ENCODE results near the gene CCDC91.

CCDC91 gene

DNA sequence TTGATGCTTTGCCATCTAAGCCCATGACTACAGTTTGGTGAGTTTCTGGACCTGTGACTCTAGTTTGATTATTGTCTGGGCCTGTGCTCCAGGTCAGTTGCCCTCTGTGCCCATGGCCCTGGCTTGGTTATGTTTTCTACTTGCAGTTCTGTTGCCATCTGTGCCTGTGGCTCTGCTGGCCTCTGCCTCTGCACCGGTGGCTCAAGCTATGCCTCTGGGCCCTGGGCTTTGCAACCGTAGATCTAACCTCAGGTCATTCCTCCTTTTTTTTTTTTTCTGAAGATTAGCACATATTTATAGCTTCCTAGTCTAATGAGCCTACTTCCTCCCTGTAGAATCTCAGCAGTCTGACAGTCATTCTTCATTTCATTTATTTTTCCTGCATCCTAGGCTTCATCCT lies 161.2 kb downstream of the CCDC91 start:
- Histone ChIP-seq H3K27me3 (replicated peaks; ENCODE audit: control insufficient read depth, insufficient read depth, low read length) (no peaks in the 10 kb centered on the region), H3K4me3 (replicated peaks; ENCODE audit: low read depth, low read length) (no peak overlapping the region), H3K36me3 (ENCODE audit: control insufficient read depth, insufficient read depth, low read length) (no peaks in the 10 kb centered on the region)
- no peak for DNase-seq (ENCODE audit: extremely low read depth, insufficient read length)
- TF ChIP-seq, protein P1, sequence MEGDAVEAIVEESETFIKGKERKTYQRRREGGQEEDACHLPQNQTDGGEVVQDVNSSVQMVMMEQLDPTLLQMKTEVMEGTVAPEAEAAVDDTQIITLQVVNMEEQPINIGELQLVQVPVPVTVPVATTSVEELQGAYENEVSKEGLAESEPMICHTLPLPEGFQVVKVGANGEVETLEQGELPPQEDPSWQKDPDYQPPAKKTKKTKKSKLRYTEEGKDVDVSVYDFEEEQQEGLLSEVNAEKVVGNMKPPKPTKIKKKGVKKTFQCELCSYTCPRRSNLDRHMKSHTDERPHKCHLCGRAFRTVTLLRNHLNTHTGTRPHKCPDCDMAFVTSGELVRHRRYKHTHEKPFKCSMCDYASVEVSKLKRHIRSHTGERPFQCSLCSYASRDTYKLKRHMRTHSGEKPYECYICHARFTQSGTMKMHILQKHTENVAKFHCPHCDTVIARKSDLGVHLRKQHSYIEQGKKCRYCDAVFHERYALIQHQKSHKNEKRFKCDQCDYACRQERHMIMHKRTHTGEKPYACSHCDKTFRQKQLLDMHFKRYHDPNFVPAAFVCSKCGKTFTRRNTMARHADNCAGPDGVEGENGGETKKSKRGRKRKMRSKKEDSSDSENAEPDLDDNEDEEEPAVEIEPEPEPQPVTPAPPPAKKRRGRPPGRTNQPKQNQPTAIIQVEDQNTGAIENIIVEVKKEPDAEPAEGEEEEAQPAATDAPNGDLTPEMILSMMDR (IDR thresholded peaks at IDR 0.05; ENCODE audit: insufficient read depth, low read length, poor library complexity, severe bottlenecking) = no peak

DNA sequence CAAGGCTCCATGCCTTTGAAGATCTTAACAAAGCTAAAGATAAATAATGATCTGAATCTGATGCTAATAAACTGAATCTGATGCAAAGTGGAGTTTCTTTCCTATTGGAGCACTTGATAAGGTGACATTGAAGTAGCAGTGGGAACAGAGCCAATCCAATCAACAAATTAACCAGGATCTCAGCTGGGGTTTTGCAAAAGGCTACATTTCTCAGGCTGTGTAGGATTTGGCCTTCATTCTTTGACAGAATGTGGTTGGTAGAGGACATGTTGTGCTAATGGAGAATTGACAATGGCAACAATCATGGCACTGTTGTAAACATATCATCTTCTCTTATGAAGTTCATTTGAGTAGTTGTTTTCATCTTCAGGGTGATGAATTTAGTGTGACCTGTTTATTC lies 164.9 kb downstream of the CCDC91 start:
- TF ChIP-seq, protein P1 (IDR thresholded peaks at IDR 0.05; ENCODE audit: insufficient read depth, low read length, poor library complexity, severe bottlenecking) = no peak
- no peak for DNase-seq (ENCODE audit: extremely low read depth, insufficient read length)
- Histone ChIP-seq H3K36me3 (ENCODE audit: control insufficient read depth, insufficient read depth, low read length) (no peaks in the 10 kb centered on the region), H3K4me3 (replicated peaks; ENCODE audit: low read depth, low read length) (no peak overlapping the region), H3K27me3 (replicated peaks; ENCODE audit: control insufficient read depth, insufficient read depth, low read length) (no peaks in the 10 kb centered on the region)

GRCh38 chr12:28360253-28360652 lies 170.0 kb downstream of the CCDC91 start:
- H3K4me3 ChIP-seq (replicated peaks; ENCODE audit: low read depth, low read length) = no peak overlapping the region
- TF ChIP-seq, protein P1 (IDR thresholded peaks at IDR 0.05; ENCODE audit: insufficient read depth, low read length, poor library complexity, severe bottlenecking) = no peak
- H3K36me3 ChIP-seq (ENCODE audit: control insufficient read depth, insufficient read depth, low read length) = no peaks in the 10 kb centered on the region
- no peak for DNase-seq (ENCODE audit: extremely low read depth, insufficient read length)
- no peaks in the 10 kb centered on the region for H3K27me3 ChIP-seq (replicated peaks; ENCODE audit: control insufficient read depth, insufficient read depth, low read length)

DNA sequence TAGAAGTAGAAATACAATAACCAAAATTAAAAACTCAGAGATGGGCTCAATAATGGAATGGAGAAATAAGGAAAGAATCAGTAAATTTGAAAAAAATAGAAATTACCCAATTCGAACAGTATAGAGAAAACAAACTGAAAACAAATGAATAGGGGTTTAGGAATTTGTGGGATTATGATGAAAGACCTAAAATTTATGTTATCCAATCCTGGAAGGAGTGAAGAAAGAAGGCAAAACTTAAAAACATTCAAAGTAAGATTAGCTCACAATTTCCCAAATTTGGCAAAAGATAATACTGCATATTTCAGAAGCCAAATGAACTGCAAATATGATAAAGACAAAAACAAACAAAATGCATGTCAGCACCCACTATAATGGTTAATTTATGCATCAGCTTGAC lies 177.1 kb downstream of the CCDC91 start:
- Histone ChIP-seq H3K4me3 (replicated peaks; ENCODE audit: low read depth, low read length) (no peak overlapping the region), H3K27me3 (replicated peaks; ENCODE audit: control insufficient read depth, insufficient read depth, low read length) (no peaks in the 10 kb centered on the region), H3K36me3 (ENCODE audit: control insufficient read depth, insufficient read depth, low read length) (no peaks in the 10 kb centered on the region; the same call in 1 of the 2 replicates)
- no peak for DNase-seq (ENCODE audit: extremely low read depth, insufficient read length)
- TF ChIP-seq, protein P1 (IDR thresholded peaks at IDR 0.05; ENCODE audit: insufficient read depth, low read length, poor library complexity, severe bottlenecking) = no peak

- H3K36me3 ChIP-seq (ENCODE audit: control insufficient read depth, insufficient read depth, low read length) = no peaks in the 10 kb centered on the region; the same call in 1 of the 2 replicates
- H3K27me3 ChIP-seq (replicated peaks; ENCODE audit: control insufficient read depth, insufficient read depth, low read length) = no peaks in the 10 kb centered on the region
- DNase-seq (ENCODE audit: extremely low read depth, insufficient read length) = no peak
- TF ChIP-seq, protein P1 (IDR thresholded peaks at IDR 0.05; ENCODE audit: insufficient read depth, low read length, poor library complexity, severe bottlenecking) = no peak
- H3K4me3 ChIP-seq (replicated peaks; ENCODE audit: low read depth, low read length) = no peak overlapping the region
Measured at GRCh38 chr12:28367993-28368392, 177.7 kb downstream of the CCDC91 start.

GRCh38 chr12:28369483-28369882 lies 179.2 kb downstream of the CCDC91 start:
- H3K36me3 ChIP-seq (ENCODE audit: control insufficient read depth, insufficient read depth, low read length) = no peaks in the 10 kb centered on the region; the same call in 1 of the 2 replicates
- peak; percentile 2 for DNase-seq (ENCODE audit: extremely low read depth, insufficient read length)
- TF ChIP-seq, protein P1 (IDR thresholded peaks at IDR 0.05; ENCODE audit: insufficient read depth, low read length, poor library complexity, severe bottlenecking) = no peak

More at GRCh38 chr12:28369483-28369882, 179.2 kb downstream of the CCDC91 start:
- Histone ChIP-seq H3K4me3 (replicated peaks; ENCODE audit: low read depth, low read length) (no peak overlapping the region), H3K27me3 (replicated peaks; ENCODE audit: control insufficient read depth, insufficient read depth, low read length) (no peaks in the 10 kb centered on the region)

Measured in GM06990 (cell line).